Activated T-helper 1 cell treated with anti-CD3 and anti-CD28 coated beads, Interleukin-2, amount 50 U/mL, for 16 hours (primary cell): ENCODE measurements around the gene CSTPP1.
A peak's percentile ranks its signal among the peaks of the same experiment; 100 is the strongest.
"Not testable (repeated sequence)": the region's sequence is repeated elsewhere in the genome, so short reads cannot be mapped to it uniquely, and the experiment has no call there.

Source experiments
- DNase-seq, 2 donors: peaks; one replicate each; pipeline ENCODE4 v3.0.0-alpha.2; 2020; ENCODE audit warnings: low read depth in 1 of 2, low spot score in 1 of 2

Gene CSTPP1

DNA sequence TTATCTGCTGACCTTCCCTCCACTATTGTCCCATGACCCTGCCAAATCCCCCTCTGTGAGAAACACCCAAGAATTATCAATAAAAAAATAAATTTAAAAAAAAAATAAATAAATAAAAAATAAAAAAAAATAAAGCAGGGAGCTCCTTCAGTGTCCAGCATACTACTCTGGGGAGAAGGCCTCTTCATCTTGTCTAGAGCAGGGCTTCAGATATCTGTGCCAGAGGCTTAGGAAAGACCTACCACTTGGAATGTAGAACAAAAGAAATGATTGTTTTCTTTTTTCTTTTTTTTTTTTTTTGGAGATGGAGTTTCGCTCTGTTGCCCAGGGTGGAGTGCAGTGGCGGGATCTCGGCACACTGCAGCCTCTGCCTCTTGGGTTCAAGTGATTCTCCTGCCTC, 161.7 kb downstream of the CSTPP1 start:
- not testable (repeated sequence) for DNase-seq

DNA sequence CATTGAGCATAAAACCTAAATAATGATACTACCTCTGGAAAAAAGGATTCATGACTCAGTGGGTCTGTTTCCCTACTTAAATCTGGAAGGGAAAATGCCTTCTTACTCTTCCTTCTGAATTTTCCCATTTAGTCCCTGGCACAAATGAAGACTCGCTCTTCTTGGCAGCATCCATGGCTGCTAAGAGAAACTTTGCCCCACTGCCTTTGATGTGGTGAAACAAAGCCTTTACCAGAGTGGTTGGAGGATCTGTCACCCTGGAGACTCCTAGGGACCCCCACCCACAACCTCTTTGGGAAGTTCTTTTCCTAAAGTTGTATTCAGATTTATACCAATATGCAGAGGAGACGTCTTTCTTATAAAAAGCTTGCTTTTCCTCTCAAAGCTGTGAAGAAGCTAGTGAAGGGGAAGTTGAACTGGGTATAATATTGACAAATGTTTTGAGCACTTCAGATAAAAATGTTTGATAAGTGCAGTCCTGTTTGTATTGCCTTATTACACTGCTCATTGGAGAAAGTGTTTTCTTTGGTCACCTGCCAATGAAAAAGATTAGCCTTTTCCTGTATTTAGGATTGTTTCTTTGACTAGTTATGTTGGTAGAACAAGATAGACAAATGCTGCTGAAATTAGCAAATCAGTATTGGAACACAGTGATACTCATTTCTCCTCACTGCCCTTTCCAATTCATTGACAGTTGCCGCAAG, 162.8 kb downstream of the CSTPP1 start:
- no peak for DNase-seq

DNA sequence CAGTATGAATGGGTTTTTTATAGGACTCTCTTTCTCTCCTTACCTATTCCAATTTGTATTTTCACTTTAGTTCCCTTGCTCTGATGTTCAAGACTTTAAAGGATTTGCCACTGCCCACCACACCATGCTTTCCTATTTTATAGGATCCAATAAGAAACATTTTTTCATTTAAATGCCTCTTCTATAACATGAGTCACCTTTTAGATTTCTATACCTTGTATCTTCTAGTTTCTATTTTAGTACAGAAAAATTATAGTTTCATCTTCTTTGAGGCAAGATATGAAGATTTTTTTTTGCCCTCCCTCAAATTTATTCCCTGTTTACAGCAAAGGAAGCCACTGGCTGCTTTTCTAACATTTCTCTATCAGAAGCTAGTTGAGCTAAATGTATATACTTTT, 163.4 kb downstream of the CSTPP1 start:
- DNase-seq: no peak

DNA sequence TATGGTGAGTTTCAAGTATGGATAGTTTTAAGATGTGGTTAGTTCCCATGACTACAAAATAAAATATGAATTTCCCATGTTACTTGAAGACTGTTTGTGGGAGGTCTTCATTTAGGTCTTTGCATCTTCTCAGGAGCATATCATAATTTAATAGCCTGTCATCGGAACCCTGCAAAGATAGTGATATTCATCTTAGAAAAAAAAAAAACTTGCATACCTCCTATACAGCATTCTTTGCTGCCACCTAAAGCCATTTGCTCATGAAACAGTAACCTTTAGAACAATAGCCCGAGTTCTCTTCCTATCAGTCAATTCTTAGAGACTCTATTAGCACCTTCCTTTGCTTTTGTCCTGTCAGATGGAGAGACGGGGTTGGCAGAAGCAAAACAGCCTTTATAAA, 164.8 kb downstream of the CSTPP1 start:
- DNase-seq: no peak

DNA sequence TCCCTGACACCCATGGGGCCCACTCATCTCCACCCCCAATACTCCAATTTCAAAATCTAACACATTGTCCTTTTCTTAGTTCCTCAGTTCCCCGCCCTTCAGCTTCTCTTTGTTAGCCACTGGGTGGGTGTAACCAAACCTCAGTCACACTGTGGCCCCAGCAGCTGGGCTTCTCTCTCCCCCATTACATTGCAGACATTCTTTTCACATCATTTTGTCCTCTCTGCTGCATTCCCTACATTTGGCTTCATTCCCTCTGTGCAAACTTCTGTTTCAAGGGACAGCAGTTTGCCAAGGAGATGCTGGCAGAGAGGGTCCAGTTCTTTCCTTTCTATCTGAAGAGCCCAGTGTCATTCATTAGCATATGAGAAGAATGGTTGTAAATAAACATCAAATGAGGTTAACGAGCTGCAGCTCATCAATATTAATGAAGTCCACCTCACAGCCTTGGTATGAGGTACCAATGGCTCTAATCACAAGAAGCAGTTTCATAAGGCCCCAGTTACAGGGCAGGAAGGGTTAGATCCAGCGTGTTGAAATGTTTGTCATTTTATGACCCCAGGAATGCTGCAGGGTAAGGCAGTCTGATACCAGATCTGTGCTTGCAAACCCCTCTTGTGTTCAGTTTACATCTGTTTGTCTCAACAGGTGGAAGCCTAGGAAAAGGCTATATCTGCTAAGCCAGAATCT, 167.8 kb downstream of the CSTPP1 start:
- DNase-seq: no peak

DNA sequence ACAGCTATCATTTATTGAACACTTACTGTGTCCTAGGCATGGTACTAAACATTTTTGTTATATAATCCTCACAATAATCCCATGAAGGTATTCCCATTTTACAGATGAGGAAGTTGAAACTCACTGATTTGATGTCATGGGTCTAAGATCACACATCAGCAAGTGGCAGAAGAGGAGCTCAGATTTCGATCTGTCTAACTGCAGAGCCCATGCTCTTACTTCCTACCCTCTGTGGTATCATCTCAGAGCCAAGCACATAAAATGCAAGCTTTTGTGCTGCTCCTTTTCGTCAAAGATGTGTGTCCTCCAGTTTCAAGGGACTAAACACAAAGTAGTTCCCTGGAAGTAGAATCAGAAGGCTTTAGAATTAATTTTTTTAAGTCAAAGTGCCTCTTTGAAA, 169.0 kb downstream of the CSTPP1 start:
- DNase-seq: no peak

DNA sequence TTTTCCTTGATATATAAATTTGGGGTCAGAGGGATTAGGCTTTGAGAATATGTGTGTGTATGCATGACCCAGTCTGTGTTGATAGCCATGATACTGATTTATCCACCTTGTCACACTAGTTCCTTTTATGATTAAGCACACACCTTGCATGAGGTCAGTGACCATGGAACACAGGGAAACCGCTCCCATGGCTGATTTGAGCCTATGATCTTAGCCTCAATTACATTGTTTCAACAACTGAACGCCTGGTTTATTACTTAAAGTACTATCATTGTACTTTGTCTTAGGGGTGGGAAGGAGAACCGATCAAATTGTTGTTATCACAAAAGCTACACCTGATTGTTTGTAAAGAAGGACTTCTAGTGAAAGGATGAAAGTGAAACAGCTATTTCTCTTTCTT, 169.4 kb downstream of the CSTPP1 start:
- no peak for DNase-seq

DNA sequence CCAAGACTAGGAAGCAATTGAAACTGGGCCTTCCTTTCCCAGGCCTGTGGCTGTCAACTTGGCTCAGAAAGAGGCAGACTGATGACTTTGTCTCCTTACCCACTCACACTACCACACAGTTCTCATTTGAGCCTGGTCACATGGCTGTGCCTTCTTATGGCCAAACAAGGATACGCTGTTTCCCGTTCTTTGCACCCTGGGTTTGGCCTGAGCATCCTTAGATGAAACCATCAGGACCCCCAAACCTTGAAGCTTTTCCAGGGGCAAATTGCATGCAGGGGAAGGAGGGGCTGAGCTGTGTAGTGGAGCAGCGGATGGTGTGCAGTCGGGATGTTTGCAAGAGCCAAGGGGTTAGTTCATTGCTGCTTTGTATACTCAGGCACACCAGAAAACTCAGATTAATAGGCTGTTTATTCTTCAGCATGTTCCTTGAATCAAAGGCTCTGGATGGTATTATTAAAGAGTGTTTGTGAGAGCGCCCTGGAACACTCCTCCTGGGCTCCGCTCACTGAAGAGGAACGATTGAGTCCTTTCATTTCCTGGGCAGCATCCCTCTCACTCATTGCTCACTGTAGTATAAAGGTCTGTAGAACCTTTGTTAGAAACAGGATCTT, 170.3 kb downstream of the CSTPP1 start:
- no peak for DNase-seq

DNA sequence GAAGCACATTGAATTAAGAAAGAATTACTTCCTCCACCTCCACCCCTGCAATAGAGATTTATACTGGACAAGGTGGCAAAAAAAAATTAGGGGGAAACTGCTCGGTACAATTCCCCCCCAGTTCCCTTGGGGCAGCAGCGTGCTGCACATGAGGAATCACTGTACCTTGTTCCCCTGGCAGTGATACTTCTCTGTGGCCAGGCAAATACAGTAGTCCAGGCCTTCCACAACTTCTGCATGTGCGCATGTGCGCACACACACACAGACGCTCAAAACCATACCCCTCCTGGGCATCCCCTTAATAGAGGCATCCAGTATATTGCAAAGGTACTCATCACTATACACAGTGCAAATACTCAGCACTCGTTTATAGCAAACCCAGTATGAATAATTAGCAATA, 171.2 kb downstream of the CSTPP1 start:
- no peak for DNase-seq

DNA sequence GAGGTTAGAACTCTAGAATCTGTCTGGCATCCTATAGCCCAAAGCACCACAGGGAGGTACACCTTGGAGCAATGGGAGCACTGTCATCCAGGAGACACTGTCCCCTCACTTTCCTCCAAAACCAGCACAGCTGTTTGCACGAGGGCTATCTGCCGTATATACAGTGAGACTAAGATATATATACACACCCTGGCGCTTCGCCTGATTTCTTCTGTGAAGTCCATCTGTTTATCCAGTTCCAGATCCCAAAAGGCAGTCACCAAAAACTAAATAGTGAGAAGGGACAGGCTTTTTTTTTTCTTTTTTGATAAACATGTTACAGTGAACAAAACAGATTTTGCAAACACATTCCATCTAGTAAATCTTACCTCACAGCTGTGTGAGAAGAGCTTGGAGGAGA, 171.7 kb downstream of the CSTPP1 start:
- DNase-seq: no peak

DNA sequence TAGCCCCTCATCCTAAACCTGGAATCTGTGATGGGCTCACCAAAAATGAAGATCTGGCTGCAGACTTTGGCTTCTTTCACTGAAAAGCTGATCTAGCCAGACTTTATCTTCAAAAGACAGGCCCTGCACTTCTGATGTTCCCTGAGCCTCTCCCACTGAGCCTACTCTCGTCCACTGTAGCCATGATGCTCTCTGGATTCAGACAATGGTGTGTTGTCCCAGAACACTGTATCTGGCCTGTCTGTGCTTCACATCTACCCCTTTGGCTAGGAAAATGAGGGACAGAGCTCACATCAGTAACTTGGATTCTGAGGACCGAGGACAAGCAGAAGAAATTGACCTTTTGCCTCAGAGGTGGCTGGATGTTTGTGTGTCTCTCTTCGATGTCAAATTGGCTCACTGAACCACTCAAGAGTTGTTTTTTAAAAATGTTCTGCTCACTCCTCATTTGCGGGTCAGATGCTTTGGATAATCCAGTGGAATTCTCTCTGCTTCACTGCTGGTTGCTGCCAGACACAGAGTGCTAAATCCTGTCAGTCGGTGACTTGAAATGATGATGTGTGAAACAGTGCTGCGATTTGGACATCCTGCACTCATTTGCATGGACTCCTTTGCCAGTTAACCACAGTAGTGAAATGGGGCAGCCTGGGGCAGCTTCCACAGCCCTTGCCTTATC, 172.6 kb downstream of the CSTPP1 start:
- DNase-seq: no peak

DNA sequence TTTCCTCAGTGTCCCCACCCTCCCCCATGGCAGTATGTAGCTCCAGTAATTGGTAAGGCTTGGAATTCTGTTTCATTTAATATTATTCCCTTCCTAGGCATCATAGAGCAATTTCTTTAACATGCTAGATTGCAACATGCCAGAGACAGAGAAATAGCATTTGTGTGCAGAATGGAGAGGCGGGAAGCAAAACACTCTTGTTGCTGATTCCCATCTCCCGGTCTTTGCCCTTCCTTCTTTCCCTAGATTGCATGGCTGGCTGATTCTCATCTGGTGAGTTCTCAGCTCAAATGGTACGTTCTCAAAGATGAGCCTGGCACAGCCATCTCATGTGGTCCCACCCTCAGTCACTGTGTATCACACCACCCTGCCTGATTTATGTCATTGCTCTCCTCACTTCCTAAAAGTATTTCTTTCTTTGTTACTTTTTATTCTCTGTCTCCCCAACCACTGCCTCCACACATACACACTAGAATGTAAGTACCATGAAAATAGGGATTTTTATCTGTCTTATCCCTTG, 173.2 kb downstream of the CSTPP1 start:
- no peak for DNase-seq

DNA sequence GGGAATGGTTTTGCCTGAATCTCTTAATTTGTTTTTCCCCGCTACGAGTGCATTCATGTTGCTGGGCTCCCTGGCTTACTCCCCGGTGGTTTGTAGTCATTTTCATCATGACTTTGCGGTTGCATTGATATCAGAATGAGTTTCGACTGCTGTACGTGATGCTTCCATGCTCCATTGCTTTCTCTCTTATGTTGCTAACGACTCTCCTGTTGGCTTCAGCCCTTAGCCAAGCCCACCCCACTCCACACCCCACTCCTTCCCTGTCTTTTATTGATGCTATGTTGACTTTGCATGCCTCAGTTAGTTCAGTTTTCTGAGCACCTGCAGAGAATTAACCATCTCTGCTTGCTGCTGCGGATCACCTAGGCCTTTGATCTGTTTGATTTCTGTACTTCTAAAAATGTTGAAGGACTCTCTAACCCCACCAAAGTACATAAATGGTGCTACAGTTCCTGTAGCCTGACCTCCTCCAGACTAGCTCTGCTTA, 174.8 kb downstream of the CSTPP1 start:
- DNase-seq: no peak

DNA sequence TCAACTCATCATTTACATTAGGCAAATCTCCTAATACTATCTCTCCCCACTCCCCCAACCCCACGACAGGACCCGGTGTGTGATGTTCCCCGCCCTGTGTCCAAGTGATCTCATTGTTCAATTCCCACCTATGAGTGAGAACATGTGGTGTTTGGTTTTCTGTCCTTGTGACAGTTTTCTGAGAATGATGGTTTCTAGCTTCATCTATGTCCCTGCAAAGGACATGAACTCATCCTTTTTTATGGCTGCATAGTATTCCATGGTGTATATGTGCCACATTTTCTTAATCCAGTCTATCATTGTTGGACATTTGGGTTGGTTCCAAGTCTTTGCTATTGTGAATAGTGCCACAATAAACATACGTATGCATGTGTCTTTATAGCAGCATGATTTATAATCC, 176.4 kb downstream of the CSTPP1 start:
- DNase-seq: not testable (repeated sequence)

DNA sequence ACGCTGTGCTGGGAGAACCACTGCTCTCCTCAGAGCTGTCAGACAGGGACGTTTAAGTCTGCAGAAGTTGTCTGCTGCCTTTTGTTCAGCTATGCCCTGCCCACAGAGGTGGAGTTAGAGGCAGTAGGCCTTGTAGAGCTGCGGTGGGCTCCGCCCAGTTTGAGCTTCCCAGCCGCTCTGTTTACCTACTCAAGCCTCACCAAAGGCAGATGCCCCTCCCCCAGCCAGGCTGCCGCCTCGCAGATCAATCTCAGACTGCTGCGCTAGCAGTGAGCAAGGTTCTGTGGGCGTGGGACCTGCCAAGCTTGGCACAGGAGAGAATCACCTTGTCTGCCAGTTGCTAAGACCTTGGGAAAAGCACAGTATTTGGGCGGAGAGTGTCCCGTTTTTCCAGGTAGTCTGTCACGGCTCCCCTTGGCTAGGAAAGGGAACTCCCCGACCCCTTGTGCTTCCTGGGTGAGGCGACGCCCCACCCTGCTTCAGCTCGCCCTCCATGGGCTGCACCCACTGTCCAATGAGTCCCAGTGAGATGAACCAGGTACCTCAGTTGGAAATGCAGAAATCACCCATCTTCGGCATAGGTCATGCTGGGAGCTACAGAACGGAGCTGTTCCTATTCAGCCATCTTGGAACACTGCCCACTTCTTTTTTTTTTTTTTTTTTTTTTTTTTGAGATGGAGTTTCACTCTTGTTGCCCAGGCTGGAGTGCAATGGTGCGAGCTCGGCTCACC, 182.6 kb downstream of the CSTPP1 start:
- peak in 1 of 2 donors; percentile 1 for DNase-seq

DNA sequence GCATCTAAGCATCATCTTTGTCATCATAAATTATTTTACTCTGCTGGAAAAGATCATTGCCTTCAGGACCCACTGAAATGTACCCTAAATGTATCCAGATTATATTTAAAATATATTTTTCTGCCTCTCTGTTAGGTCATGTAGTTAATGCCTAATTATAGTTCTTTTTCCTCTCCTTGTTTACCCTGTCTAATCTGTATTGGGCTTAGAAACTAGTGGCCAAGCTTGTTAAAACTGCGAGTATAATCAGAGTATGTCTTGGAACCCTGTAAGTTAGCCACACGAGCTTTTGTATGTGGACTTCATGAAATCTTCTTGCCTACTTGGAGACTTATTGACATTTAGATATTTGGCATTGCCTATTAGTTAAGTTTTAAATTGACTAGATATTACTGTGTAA, 184.5 kb downstream of the CSTPP1 start:
- no peak for DNase-seq

DNA sequence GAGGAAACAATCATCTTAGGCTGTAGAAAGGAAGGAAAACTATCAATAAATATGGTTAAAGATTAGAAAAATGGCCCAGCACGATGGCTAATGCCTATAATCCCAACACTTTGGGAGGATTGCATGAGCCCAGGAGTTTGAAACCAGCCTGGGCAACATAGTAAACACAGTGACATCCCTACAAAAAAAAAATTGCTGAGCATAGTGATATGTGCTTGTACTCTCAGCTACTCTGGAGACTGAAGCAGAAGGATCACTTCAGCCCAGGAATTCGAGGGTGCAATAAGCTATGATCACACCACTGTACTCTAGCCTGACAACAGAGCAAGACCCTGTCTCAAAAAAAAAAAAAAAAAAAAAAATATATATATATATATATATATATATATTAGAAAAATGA, 185.2 kb downstream of the CSTPP1 start:
- DNase-seq: no peak

DNA sequence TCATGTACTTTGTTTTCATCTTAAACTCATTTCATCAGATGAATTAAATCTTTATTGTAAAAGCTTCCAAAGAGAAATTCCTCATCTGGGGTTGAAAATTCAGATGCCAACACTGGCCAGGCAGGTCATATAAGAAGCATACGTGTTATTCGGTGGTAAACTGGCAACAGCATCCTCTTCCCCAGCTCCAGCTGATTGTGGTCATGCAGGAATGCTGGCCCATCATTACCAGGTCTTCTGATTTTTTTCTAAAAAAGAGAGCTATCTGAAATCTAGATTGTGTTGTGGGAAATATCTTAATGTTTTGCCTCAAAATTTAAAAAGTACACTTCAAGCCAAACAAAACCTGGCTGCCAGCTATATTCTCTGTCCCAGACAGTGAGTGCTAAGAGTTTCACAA, 186.5 kb downstream of the CSTPP1 start:
- DNase-seq: no peak

DNA sequence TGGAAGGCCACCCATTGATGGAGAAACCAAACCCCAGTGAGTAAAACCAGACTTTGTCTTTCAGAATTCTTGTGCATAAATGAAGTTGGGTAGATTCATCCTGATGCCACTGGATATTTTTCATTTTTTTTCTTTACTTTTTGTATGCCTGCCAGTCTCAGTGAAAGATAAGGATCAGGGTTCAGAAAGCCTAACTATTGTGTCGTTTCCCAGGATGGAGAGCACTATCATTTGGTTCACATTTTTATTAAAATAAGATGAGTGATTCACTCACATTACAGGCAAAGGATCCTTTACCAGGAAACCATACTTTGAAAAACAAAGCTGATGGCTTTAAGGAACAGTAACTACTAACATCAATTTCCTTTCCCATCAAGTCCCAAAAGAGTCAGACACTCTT, 188.1 kb downstream of the CSTPP1 start:
- no peak for DNase-seq

DNA sequence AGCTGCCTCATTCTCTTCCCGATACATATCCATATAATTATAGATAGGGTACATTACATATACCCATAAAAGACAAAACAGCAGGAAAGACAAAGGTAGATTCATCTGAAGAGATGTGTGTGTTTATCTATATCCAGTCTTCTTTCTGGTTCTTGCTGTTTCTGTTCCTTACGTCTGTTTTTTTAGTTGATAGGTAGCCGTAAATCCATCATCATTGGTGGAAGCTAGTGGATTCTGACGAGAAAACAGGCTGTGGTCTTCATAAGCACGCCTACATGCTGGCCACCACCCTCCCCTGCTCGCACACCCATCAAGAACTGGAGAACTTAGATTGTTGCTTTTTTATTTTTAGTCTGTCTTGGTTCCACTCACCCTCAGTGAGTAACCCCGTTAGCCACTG, 188.5 kb downstream of the CSTPP1 start:
- no peak for DNase-seq

DNA sequence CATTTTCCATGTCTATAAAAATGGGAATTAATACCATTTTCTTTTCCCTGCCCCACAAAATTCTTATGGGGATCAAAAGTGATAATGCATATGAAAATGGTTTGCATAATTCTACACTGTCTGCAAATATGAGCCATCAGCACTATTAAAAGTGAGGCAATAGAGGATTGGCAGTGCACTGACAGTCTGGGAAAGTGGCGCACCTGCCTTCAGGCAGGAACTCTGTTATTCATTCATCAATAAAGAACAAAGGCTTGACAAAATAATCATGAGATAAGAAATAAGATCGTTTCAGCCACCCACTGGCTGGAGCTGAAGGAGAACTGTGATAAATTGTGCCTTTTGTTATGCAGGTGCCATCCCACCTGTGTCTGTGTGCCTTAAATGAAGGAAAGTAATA, 190.7 kb downstream of the CSTPP1 start:
- DNase-seq: no peak
